ENCODE results near the gene PRTFDC1.

DNA sequence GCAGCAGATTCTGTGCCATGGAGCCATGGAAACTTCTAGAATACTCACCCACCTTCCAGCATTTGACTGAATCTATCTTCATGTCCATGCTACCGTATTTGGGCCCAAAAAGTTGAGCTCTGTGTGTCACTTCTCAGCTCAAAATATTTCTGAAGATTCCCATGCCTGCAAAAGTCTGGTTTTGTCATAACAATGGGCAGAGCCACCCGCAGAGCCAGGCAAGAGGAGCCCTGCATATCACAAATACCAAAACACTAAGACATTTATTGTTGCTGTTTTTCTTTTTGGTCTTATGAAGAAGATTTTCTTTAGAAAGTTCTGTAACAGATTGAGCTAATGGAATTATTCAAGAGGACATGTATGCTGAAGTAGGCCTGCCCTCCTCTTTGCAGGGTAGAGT, 68.1 kb downstream of the PRTFDC1 start:
- TF ChIP-seq POLR2AphosphoS5 (IDR thresholded peaks at IDR 0.05) = no peak
- TF ChIP-seq CTCF (IDR thresholded peaks at IDR 0.05 in 8 of 11, conservative IDR thresholded peaks at IDR 0.05 in 3 of 11) = no peak
